ENCODE measurements around the gene CACNA1I. TPM values are rescaled to one million over a fixed set of nuclear protein-coding genes. Genes with fewer than 3 reads are reported as not detected.

CACNA1I gene
- total and polyA plus RNA-seq, 2 of the 8 experiments (the other 6 are each of a cell fraction or from before 2014, with no cell fraction given), result 0.77 to 1.2 TPM

DNA sequence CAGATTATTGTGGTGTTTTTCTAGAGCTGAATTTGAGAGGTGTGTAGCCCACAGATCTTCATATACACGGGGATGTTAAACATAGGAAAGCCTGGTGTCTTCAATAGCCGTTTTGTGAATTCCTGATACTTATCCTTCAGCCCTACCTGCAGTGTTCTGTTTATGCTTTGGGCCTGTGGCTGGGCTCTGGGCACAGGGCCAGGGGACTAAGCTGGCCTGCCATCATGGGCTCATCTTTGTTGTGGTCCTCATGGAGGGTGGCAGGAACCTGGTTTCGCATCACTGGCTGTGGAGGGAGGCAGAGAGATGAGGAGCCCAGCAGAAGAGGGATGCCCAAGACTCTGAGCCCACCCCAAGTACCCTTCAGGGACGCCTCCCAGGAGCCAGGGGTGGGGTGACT is 112.4 kb downstream of the CACNA1I start:
- H3K23me2 ChIP-seq (ENCODE audit: low read depth, low read length), result no peaks in the 10 kb centered on the region
- POLR2A ChIA-PET (ENCODE audit: partially characterized antibody), result interaction anchor here (1.0 kb wide), 1 partner anchor 24 kb away, joined by 3 read pairs; no protein-coding TSS in a partner anchor

More for the DNA sequence above, 112.4 kb downstream of the CACNA1I start:
- no peak for DNase-seq (ENCODE audit: low read depth in 1 of 2, low spot score in 2 of 2)
- Histone ChIP-seq H3K23ac (ENCODE audit: insufficient read length) (no peak overlapping the region), H3K4me3 (ENCODE audit: extremely low read depth in 1 of 4, insufficient read depth in 2 of 4, low read depth in 3 of 4, low read length in 4 of 4) (no peak overlapping the region), H4K20me1 (replicated peaks in 1 of 2; ENCODE audit: control insufficient read depth in 1 of 2, insufficient read depth in 2 of 2, low read length in 2 of 2) (peaks cover 0 to 2% of the 10 kb centered on the region in 2 experiments), H4K5ac (ENCODE audit: insufficient read length, low read depth, low read length) (no peak overlapping the region), H3K4me2 (ENCODE audit: insufficient read depth in 1 of 2, low read depth in 2 of 2, low read length in 2 of 2) (no peak overlapping the region), H3K14ac (ENCODE audit: insufficient read length) (no peak overlapping the region), H3K27me3 (replicated peaks in 1 of 4; ENCODE audit: control insufficient read depth in 3 of 4, extremely low read depth in 1 of 4, insufficient read depth in 3 of 4, low read length in 3 of 4) (no peaks in the 10 kb centered on the region), H3K9me3 (ENCODE audit: insufficient read depth in 2 of 2, low read depth in 1 of 2, low read length in 1 of 2) (no peaks in the 10 kb centered on the region), H3K56ac (replicated peaks; ENCODE audit: insufficient read length, low read depth, low read length) (no peak overlapping the region), H2AFZ (ENCODE audit: low read length) (no peak overlapping the region), H3K79me1 (ENCODE audit: low read depth, low read length) (no peaks in the 10 kb centered on the region), H3K18ac (ENCODE audit: extremely low read depth, low read length) (no peak overlapping the region), H3K27ac (ENCODE audit: low read depth, low read length) (no peak overlapping the region), H2BK15ac (ENCODE audit: low read length) (no peak overlapping the region), H2BK20ac (ENCODE audit: low read length) (no peak overlapping the region), H2BK120ac (replicated peaks; ENCODE audit: low read depth, low read length) (no peak overlapping the region), H2AK5ac (ENCODE audit: low read depth, low read length) (no peak overlapping the region), H4K91ac (replicated peaks; ENCODE audit: insufficient read length, low read length) (no peak overlapping the region), H3K79me2 (ENCODE audit: control insufficient read depth in 1 of 2, insufficient read depth in 2 of 2, low read length in 2 of 2) (no peaks in the 10 kb centered on the region), H3K4ac (replicated peaks; ENCODE audit: insufficient read length, low read depth, low read length) (no peak overlapping the region), H4K8ac (ENCODE audit: extremely low read depth, insufficient read depth, low read length) (no peak overlapping the region), H3K4me1 (replicated peaks in 1 of 4; ENCODE audit: control insufficient read depth in 3 of 4, insufficient read depth in 4 of 4, low read length in 3 of 4) (peaks cover 0 to 11% (median 2%) of the 10 kb centered on the region in 4 experiments; a peak in 4 of 7 replicates), H2BK5ac (ENCODE audit: low read depth, low read length) (no peak overlapping the region), H3K36me3 (ENCODE audit: control insufficient read depth in 2 of 4, insufficient read depth in 4 of 4, low read length in 3 of 4) (no peaks in the 10 kb centered on the region), H2BK12ac (ENCODE audit: low read depth, low read length) (no peak overlapping the region), H3K9ac (replicated peaks in 1 of 4; ENCODE audit: extremely low read depth in 1 of 4, low read depth in 3 of 4, low read length in 3 of 4) (no peak overlapping the region)
- 88% methylated on average over 4 of the region's 4 CpGs; no CpG with 5 or more reads in 1 of the 2 experiments for WGBS, 2 experiments (ENCODE audit: extremely low coverage in 1 of 2, insufficient coverage in 1 of 2, insufficient read length in 1 of 2, insufficient replicate concordance in 2 of 2, low coverage in 1 of 2, low lambda C conversion rate in 2 of 2, missing lambda C conversion rate in 1 of 2)
- TF ChIP-seq JUND (IDR thresholded peaks at IDR 0.05; ENCODE audit: low read length), result no peak
- TF ChIP-seq CEBPB (IDR thresholded peaks at IDR 0.05; ENCODE audit: low read depth, low read length), result no peak
- no peak for FAIRE-seq
- CTCF ChIA-PET (ENCODE audit: partially characterized antibody), result interaction anchor here (0.7 to 1.7 kb wide), 2 partner anchors 61 to 685 kb away, joined by 3 to 4 read pairs; no protein-coding TSS in a partner anchor
